Uterus (tissue), 2 donors: Measurements from ENCODE around the gene CACNA1C.
A peak's percentile ranks its signal among the peaks of the same experiment; 100 is the strongest.

Experiments used
- POLR2A ChIP-seq, 2 donors: fragments of 450-650 bp; IDR thresholded peaks; one replicate each; pipeline ENCODE4 v1.6.1; 2016; ENCODE audit warnings: antibody characterized with exemption in 2 of 2, mild to moderate bottlenecking in 1 of 2, moderate library complexity in 1 of 2
- TF ChIP-seq, protein P1 (sequence below), 4 experiments: fragments of 200-600 bp in 2 of 4; fragments of 450-650 bp in 2 of 4; sonication (generic) in 2 of 4; IDR thresholded peaks; one replicate each; pipeline ENCODE4 v1.5.1; 2016 to 2019; ENCODE audit warnings: antibody characterized with exemption in 4 of 4, mild to moderate bottlenecking in 2 of 4, moderate library complexity in 1 of 4

DNA sequence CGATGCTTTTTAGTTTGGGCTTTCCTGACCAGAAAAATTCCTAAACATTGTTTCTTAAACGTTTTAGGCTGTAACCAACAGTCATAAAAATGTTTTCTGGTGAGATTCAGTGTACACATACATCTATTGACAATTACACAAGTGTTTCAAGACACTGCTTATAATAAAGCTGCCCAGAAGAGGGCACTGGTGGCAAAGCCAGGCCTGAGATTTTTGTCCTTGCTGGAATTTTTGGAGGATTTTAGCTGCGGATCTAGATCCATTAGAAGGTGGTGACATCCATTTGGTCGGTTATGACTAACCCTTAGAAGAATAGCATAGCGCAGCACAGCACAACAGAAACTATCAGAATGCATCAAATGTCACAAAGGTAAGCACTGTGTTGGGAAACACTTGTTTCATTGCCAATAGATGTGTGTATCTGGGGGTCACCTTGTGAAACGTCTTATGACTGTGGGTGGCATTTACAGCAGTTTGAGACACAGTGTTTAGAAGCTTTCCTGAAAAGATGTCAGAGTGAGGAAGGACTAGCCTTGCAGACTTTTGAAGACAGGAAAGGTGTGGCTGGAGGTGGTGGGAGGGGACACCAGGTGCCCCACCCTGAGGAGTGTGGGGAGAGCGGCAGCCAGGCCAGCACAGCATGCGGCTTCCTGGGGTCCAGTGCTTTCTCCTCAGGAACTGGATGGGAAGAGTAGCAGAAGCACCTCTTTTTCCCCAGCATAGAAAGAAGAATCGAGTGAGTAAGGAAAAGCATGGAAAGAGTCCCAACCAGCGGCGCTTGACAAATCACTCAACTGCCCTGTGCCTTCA, 687.2 kb downstream of the CACNA1C start:
- TF ChIP-seq, protein P1, sequence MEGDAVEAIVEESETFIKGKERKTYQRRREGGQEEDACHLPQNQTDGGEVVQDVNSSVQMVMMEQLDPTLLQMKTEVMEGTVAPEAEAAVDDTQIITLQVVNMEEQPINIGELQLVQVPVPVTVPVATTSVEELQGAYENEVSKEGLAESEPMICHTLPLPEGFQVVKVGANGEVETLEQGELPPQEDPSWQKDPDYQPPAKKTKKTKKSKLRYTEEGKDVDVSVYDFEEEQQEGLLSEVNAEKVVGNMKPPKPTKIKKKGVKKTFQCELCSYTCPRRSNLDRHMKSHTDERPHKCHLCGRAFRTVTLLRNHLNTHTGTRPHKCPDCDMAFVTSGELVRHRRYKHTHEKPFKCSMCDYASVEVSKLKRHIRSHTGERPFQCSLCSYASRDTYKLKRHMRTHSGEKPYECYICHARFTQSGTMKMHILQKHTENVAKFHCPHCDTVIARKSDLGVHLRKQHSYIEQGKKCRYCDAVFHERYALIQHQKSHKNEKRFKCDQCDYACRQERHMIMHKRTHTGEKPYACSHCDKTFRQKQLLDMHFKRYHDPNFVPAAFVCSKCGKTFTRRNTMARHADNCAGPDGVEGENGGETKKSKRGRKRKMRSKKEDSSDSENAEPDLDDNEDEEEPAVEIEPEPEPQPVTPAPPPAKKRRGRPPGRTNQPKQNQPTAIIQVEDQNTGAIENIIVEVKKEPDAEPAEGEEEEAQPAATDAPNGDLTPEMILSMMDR (IDR thresholded peaks at IDR 0.05) = peak in 2 of 4 experiments; percentile 16 to 19
- TF ChIP-seq POLR2A (IDR thresholded peaks at IDR 0.05) = no peak
